K562 (cell line): ENCODE measurements around the gene FADS1. TPM values are rescaled to one million over a fixed set of nuclear protein-coding genes. Genes with fewer than 3 reads are reported as not detected.

Experiments used
- ATF7 ChIP-seq: fragments of 450-650 bp; IDR thresholded peaks from 2 replicates; pipeline ENCODE4 v1.7.1; 2014; ENCODE audit warnings: mild to moderate bottlenecking, moderate library complexity
- BRCA1 ChIP-seq, 2 experiments: fragments of 450-650 bp in 1 of 2; sonication (generic) in 1 of 2; formaldehyde crosslinking in 1 of 2; IDR thresholded peaks; 2 replicates each; pipeline versions ENCODE4 v1.5.0 to v1.6.1; 2017 to 2020; ENCODE audit warnings: mild to moderate bottlenecking in 1 of 2, missing genetic modification reagents in 1 of 2
- CBFA2T3 ChIP-seq: fragments of 450-650 bp; IDR thresholded peaks from 2 replicates; pipeline ENCODE4 v1.6.1; 2017
- CREB1 ChIP-seq, 2 experiments: sonication (generic) in 1 of 2; formaldehyde crosslinking in 1 of 2; IDR thresholded peaks; 2 replicates each; pipeline versions ENCODE4 v1.6.1 to v1.8.0; 2012 to 2022; ENCODE audit warnings: inconsistent platforms in 1 of 2, mild to moderate bottlenecking in 1 of 2, missing genetic modification reagents in 1 of 2, moderate library complexity in 1 of 2
- ETS2 ChIP-seq: IDR thresholded peaks from 2 replicates; pipeline ENCODE4 v1.6.1; 2016; ENCODE audit warnings: borderline replicate concordance, missing genetic modification characterization, mild to moderate bottlenecking, moderate library complexity, missing compliant biosample characterization; ENCODE audit not compliant: poor library complexity, severe bottlenecking
- FOXA1 ChIP-seq: fragments of 450-650 bp; IDR thresholded peaks from 2 replicates; pipeline ENCODE4 v1.6.1; 2016; ENCODE audit warnings: mild to moderate bottlenecking, borderline replicate concordance
- JUN ChIP-seq, 2 experiments: sonication (generic) in 1 of 2; formaldehyde crosslinking in 1 of 2; IDR thresholded peaks; 2 replicates each; pipeline versions ENCODE4 v1.6.1 to v1.8.0; 2012 to 2022; ENCODE audit warnings: borderline replicate concordance in 2 of 2, mild to moderate bottlenecking in 2 of 2, improper control_type of control experiment in 1 of 2, low read depth in 1 of 2, low read length in 1 of 2, missing genetic modification reagents in 1 of 2
- JUNB ChIP-seq: fragments of 450-650 bp; formaldehyde crosslinking; conservative IDR thresholded peaks from 2 replicates; pipeline ENCODE4 v1.4.0; 2020; ENCODE audit warnings: mild to moderate bottlenecking
- L3MBTL2 ChIP-seq: fragments of 450-650 bp; IDR thresholded peaks from 2 replicates; pipeline ENCODE4 v1.6.1; 2016; ENCODE audit warnings: mild to moderate bottlenecking, moderate library complexity
- MAZ ChIP-seq, 2 experiments: fragments of 450-650 bp in 1 of 2; sonication (generic) in 1 of 2; formaldehyde crosslinking; IDR thresholded peaks in 1 of 2; conservative IDR thresholded peaks in 1 of 2; 2 replicates each; pipeline versions ENCODE4 v1.4.0 to v1.5.0; 2020; ENCODE audit warnings: mild to moderate bottlenecking in 1 of 2, missing genetic modification reagents in 1 of 2
- NR2C1 ChIP-seq, 2 experiments: fragments of 450-650 bp; IDR thresholded peaks; 2 replicates each; pipeline ENCODE4 v1.6.1; 2017; ENCODE audit warnings: mild to moderate bottlenecking in 2 of 2, antibody characterized with exemption in 1 of 2, inconsistent platforms in 1 of 2, missing compliant biosample characterization in 1 of 2, missing genetic modification characterization in 1 of 2
- SRSF7 ChIP-seq: fragments of 200-400 bp; formaldehyde crosslinking; optimal IDR thresholded peaks from 2 replicates; pipeline ENCODE3; 2017; ENCODE audit warnings: mild to moderate bottlenecking, low read depth, low read length
- TBL1XR1 ChIP-seq, 2 experiments: IDR thresholded peaks; 2 replicates each; pipeline ENCODE4 v1.6.1; 2012; ENCODE audit warnings: improper control_type of control experiment in 2 of 2, low read length in 2 of 2, mild to moderate bottlenecking in 1 of 2
- TEAD4 ChIP-seq, 2 experiments: sonication (generic) in 1 of 2; formaldehyde crosslinking in 1 of 2; IDR thresholded peaks; 2 replicates each; pipeline versions ENCODE4 v1.6.1 to v1.8.0; 2012 to 2022; ENCODE audit warnings: borderline replicate concordance in 1 of 2, inconsistent platforms in 1 of 2, low read length in 1 of 2, mild to moderate bottlenecking in 1 of 2, missing genetic modification reagents in 1 of 2
- ZFX ChIP-seq: sonication (generic); formaldehyde crosslinking; IDR thresholded peaks from 2 replicates; pipeline ENCODE4 v1.8.0; 2022; ENCODE audit warnings: mild to moderate bottlenecking, missing genetic modification reagents, moderate library complexity
- polyA plus RNA-seq, 8 experiments: library from polyadenylated mRNA; depleted of rRNA in 4 of 8; stranded (reverse) in 5 of 8; unstranded in 3 of 8; fragments of >200 nt; fragmentation: Nextera tagmentation in 2 of 8; fragmentation: Illumina TruSeq in 1 of 8; extraction: Ambion mirVana in 2 of 8; extraction: Trizol in 1 of 8; gene quantifications; 2 replicates each; pipeline versions ENCODE4 v1.2.1 to v1.2.3, GENCODE V29; 2011 to 2014; ENCODE audit warnings: inconsistent platforms in 1 of 8, missing spikeins in 1 of 8
- total RNA-seq, 7 experiments: library from RNA; depleted of rRNA in 6 of 7; stranded (reverse); fragments of >200 nt in 6 of 7; fragmentation: Illumina TruSeq in 2 of 7; extraction: Trizol in 2 of 7; gene quantifications; 2 replicates each; pipeline versions ENCODE4 v1.2.1 to v1.2.3, GENCODE V29; 2011 to 2021; ENCODE audit warnings: low replicate concordance in 1 of 7
- TF ChIP-seq, protein P1 (sequence below): fragments of 450-650 bp; IDR thresholded peaks from 2 replicates; pipeline ENCODE4 v1.6.1; 2016; ENCODE audit warnings: antibody characterized with exemption
- TF ChIP-seq, protein P2 (sequence below): fragments of 450-650 bp; IDR thresholded peaks from 2 replicates; pipeline ENCODE4 v1.6.1; 2016
- TF ChIP-seq, protein P3 (sequence below): sonication (generic); formaldehyde crosslinking; IDR thresholded peaks from 2 replicates; pipeline ENCODE4 v1.8.0; 2022; ENCODE audit warnings: missing genetic modification reagents, mild to moderate bottlenecking, moderate library complexity, borderline replicate concordance
- TF ChIP-seq, protein P4 (sequence below), 2 experiments: fragments of 450-650 bp in 1 of 2; sonication (generic) in 1 of 2; formaldehyde crosslinking in 1 of 2; IDR thresholded peaks in 1 of 2; conservative IDR thresholded peaks in 1 of 2; 2 replicates each; pipeline versions ENCODE4 v1.6.1 to v1.8.1; 2016 to 2023; ENCODE audit warnings: mild to moderate bottlenecking in 2 of 2, moderate library complexity in 2 of 2, inconsistent platforms in 1 of 2, missing genetic modification reagents in 1 of 2

The FADS1 gene
- total and polyA plus RNA-seq, 9 of the 15 experiments (the other 6 are each of a cell fraction or from before 2014, with no cell fraction given): 110 to 864 (median 364) TPM

DNA sequence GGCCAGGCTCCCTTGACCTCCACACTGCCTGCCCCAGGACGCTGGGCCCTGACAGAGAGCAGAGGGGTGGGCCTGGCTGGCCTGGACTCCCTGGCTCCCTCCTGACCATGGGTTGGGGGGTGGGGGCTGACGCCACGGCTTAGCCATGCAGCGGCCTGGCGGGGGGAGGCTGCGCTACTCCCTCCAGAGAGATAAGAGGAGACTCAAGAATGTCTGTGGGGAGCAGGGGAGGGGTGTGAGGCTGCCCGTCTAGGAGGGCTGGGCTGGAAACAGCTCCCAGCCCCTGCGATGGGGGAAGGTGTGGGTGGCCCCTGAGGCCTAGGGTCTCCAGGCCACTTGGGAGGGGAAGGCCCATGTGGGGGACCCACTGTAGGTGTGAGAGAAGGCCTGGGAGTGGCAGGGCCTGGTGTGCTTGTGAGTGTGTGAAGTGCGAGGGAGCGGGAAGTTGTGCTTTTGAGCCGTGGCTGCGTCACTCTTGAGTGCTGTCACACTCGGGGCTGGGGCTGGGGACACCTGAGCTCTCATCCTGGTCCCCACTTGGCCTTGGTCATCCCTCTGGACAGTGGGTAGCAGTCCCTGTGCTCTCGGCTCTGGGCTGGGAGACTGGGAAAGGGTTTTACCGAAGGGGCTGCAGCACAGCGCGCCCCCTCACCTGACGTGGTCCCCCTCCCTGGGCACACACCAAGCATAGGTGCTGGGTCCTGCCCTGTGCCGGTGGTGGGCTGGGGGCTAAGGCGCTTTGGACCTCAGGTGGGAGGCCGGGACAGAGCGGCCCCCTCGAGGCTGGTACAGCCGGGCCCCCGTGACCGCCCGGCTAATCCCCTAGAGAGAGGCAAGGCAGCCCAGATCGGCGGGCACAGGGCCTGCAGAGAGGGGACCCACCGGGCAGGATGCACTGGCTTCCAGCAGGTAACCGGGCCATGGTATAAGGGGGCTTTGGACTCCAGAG lies 62.0 kb downstream of the FADS1 start (continued):
- TF ChIP-seq L3MBTL2 (peak; percentile 80), CREB1 (IDR thresholded peaks at IDR 0.05) (peak; percentile 38; the same call in 1 of the 2 replicates), CREB1 (CRISPR knock-in tag; IDR thresholded peaks at IDR 0.05) (no peak), BRCA1 (IDR thresholded peaks at IDR 0.05) (no peak), BRCA1 (CRISPR knock-in tag; IDR thresholded peaks at IDR 0.05) (0 out of 2 replicates have a peak, but pooled peaks have one; percentile 26), ATF7 (peak; percentile 44; the same call in 1 of the 2 replicates), TBL1XR1 (IDR thresholded peaks at IDR 0.05; ENCODE audit: low read length in 2 of 2) (peak in 1 of 2 experiments; percentile 44; a peak in 1 of 4 replicates), SRSF7 (no peak), JUN (IDR thresholded peaks at IDR 0.05; ENCODE audit: borderline replicate concordance, low read depth, low read length) (peak; percentile 60; the same call in 1 of the 2 replicates), JUN (CRISPR knock-in tag; IDR thresholded peaks at IDR 0.05; ENCODE audit: borderline replicate concordance) (no peak), TEAD4 (IDR thresholded peaks at IDR 0.05; ENCODE audit: low read length) (peak; percentile 77), TEAD4 (CRISPR knock-in tag; IDR thresholded peaks at IDR 0.05; ENCODE audit: borderline replicate concordance) (no peak), JUNB (CRISPR knock-in tag) (no peak), ETS2 (no peak), CBFA2T3 (peak; percentile 48), ZFX (CRISPR knock-in tag) (peak; percentile 51), NR2C1 (IDR thresholded peaks at IDR 0.05) (no peak), NR2C1 (tag; IDR thresholded peaks at IDR 0.05) (no peak), MAZ (CRISPR knock-in tag; conservative IDR thresholded peaks at IDR 0.05 in 1 of 2, IDR thresholded peaks at IDR 0.05 in 1 of 2) (peak; percentile 79 to 89; a peak in 3 of 4 replicates), FOXA1 (no peak)
- TF ChIP-seq, protein P1, sequence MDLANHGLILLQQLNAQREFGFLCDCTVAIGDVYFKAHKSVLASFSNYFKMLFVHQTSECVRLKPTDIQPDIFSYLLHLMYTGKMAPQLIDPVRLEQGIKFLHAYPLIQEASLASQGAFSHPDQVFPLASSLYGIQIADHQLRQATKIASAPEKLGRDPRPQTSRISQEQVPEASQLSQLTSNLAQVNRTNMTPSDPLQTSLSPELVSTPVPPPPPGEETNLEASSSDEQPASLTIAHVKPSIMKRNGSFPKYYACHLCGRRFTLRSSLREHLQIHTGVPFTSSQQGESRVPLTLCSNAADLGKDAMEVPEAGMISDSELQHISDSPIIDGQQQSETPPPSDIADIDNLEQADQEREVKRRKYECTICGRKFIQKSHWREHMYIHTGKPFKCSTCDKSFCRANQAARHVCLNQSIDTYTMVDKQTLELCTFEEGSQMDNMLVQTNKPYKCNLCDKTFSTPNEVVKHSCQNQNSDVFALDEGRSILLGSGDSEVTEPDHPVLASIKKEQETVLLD: peak; percentile 54; the same call in 1 of the 2 replicates
- TF ChIP-seq, protein P2, sequence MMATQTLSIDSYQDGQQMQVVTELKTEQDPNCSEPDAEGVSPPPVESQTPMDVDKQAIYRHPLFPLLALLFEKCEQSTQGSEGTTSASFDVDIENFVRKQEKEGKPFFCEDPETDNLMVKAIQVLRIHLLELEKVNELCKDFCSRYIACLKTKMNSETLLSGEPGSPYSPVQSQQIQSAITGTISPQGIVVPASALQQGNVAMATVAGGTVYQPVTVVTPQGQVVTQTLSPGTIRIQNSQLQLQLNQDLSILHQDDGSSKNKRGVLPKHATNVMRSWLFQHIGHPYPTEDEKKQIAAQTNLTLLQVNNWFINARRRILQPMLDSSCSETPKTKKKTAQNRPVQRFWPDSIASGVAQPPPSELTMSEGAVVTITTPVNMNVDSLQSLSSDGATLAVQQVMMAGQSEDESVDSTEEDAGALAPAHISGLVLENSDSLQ: peak; percentile 36; the same call in 1 of the 2 replicates
- TF ChIP-seq, protein P3, sequence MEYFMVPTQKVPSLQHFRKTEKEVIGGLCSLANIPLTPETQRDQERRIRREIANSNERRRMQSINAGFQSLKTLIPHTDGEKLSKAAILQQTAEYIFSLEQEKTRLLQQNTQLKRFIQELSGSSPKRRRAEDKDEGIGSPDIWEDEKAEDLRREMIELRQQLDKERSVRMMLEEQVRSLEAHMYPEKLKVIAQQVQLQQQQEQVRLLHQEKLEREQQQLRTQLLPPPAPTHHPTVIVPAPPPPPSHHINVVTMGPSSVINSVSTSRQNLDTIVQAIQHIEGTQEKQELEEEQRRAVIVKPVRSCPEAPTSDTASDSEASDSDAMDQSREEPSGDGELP (CRISPR knock-in tag): peak; percentile 28; the same call in 1 of the 2 replicates
- TF ChIP-seq, protein P4, sequence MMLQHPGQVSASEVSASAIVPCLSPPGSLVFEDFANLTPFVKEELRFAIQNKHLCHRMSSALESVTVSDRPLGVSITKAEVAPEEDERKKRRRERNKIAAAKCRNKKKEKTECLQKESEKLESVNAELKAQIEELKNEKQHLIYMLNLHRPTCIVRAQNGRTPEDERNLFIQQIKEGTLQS (IDR thresholded peaks at IDR 0.05): peak; percentile 68; the same call in 1 of the 2 replicates
- TF ChIP-seq, protein P4 (CRISPR knock-in tag; conservative IDR thresholded peaks at IDR 0.05): no peak
